ENCODE measurements around the gene HSPB8.

The HSPB8 gene

DNA sequence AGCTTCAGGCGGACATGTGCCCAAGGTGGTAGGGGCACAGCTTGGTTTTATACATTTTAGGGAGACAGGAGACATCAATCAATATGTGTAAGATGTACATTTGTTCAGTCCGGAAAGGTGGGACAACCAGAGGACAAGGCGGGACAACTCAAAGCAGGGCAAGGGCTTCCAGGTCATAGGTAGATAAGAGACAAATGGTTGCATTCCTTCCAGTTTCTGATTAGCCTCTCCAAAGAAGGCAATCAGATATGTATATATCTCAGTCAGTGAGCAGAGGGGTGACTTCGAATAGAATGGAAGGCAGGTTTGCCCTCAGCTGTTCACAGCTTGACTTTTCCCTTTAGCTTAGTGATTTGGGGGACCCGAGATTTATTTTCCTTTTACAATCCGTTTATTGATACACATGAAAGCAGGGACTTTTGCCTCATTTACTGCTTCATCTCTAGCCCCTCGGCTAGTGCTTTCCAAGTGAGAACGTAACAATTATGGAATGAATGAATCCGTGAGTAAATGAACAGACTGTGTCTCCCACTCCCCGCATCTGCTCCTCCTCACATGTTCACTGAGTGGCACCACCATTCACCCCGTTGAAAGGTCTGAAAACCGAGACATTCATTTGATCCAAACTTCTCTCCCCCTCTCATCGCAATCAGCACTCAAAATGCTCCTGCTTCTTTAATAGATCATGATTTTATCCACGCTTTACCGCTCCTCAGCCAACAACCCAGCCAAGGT, 6.9 kb upstream of the HSPB8 start:
- no peak for DNase-seq

DNA sequence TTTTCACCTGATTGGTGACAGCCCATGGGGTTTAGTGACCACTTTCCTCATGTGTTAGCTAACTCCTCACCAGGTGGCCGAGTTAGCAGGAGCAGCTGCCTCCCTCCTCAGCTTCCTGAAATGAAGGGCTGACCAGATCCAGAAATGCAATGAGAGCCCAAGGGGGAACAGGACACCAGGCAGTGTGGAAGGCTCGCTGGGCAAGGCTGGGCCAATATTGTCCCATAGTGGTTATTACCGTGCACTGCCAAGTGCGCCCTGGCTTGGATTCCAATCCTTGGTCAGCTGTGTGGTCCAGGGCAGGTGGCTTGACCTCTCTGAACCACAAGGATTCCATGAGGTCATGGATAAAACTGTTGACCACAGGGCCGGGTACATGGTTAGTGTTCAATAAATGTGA, 3.6 kb upstream of the HSPB8 start:
- DNase-seq: no peak

DNA sequence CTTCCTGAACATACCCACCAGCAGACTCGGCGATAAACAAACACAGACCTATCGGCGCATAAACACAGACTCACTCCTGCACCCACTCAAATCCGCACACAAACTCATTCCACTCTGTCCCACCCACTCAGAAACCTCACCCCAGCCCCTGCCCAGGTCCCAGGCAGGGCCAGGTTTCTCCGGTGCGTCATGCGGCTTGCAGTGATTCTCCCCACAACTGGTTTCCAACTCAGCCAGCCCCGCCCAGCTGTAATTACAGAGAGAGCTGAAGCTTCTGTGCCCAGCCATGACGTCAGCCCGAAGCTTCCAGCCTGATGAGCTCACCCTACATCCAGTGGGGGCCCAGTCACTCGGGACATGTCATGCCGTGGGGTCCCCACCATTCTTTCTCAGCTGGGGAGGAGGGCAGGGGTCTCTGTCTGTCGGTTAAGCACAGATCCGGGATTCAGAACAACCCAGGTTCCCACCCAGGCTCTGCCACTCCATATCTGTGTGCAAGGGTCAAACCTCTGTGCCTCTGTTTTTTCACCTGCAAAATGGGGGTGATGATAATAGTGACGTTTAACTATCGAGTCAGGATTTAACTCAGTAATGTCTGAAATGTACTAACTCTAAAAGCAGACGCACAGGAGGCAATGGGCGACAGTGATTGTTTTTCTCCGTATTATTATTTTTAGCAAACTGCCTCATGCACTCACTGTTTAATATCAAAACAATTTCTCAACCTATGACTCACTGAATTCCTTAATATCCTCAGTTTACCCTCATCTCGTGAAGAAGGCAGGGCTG, 2.3 kb upstream of the HSPB8 start:
- no peak for DNase-seq

DNA sequence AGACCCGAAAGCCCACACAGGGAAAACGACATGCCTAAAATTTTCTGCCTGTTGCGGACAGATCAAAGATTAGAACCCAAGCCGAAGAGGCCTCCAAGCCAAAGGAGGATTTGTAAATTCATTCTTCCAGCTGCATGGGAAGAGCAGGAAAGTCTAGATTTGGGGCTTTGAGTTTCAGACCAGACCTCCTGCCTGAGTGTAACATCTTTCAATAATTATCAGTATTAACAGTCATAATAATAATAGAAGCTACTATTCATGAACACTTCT, 1.7 kb upstream of the HSPB8 start:
- no peak for DNase-seq

DNA sequence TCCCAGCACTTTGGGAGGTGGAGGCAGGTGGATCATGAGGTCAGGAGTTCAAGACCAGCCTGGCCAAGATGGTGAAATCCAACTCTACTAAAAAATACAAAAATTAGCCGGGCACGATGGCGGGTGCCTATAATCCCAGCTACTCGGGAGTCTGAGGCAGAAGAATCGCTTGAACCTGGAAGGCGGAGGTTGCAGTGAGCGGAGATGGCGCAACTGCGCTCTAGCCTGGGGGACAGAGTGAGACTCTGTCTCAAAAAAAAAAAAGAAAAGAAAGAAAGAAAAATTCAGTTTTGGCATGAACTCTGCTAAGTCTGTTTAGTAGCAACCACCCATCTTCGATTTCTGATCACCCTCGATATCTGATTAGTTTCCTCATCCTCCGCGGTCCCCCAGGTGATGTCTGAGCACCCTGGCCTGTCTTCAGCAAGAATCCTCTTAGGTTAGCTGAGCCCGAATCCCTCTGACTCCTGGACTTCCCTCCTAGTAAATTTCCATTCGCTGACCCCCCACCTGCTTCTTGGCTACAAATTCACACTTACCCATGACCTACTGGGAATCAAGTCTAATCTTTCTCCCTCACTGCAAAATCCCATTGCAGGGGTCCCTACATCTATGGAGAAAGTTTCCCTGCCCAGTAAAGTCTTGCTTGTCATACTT, 879 bp upstream of the HSPB8 start:
- DNase-seq: no peak

DNA sequence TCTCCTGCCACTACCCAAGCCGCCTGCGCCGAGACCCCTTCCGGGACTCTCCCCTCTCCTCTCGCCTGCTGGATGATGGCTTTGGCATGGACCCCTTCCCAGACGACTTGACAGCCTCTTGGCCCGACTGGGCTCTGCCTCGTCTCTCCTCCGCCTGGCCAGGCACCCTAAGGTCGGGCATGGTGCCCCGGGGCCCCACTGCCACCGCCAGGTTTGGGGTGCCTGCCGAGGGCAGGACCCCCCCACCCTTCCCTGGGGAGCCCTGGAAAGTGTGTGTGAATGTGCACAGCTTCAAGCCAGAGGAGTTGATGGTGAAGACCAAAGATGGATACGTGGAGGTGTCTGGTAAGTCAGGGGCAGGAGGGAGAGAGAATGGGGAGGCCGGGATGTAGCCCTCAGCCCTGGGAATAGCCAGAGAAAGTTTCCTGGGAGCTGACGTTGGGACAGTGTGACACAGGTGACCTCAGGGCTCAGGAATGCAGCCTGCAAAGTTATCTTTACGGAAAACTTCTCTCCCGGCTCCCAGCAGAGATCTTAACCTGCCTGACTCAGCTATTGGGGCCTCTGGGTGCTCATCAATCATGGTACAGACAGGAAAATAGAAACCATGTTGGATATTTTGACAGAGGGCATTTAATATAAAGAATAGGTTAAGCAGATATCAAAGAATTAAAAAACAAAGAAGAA, 747 bp downstream of the HSPB8 start:
- no peak for DNase-seq

DNA sequence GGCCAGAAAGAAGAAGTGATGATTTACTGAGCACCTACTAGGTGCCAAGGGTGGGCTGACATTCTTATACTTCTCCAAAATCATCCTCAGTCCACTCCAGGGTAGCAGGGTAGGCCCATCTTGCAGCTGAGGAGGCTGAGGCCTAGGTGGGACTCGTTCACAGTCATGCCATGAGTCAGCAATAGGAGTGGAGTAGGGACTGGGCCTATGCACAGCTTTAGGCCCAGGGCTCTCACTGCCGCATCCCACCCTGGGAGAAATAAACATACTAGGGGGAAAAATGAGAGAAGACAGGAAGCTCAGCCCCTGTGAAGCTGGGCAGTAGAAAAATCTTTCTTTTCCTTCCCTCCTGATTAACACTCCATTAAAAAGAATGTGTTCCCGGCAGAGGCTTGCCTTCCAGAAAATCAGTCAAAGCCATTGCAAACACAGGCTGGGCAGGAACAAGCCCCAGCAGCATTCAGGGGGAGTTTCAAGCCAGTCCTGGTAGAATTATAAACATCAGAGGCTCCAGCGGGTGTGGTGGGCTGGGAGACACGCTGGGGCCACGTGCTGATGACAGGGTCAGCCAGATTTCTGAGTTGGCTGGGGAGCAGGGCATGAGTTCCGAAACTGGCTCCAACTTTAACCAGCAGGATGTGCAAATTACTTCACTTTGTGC, 1.8 kb downstream of the HSPB8 start:
- no peak for DNase-seq

DNA sequence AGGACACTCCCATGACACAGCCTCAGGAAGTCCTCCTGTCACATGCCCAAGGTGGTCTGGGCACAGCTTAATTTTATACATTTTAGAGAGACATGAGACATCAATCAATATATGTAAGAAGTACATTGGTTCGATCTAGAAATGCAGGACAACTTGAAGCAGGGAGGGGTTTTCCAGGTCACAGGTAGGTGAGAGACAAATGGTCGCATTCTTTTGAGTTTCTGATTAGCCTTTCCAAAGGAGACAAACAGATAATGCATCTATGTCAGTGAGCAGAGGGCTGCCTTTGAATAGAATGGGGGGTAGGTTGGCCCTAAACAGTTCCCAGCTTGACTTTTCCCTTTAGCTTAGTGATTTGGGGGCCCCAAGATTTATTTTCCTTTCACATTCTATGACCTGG, 2.5 kb downstream of the HSPB8 start:
- DNase-seq: no peak

DNA sequence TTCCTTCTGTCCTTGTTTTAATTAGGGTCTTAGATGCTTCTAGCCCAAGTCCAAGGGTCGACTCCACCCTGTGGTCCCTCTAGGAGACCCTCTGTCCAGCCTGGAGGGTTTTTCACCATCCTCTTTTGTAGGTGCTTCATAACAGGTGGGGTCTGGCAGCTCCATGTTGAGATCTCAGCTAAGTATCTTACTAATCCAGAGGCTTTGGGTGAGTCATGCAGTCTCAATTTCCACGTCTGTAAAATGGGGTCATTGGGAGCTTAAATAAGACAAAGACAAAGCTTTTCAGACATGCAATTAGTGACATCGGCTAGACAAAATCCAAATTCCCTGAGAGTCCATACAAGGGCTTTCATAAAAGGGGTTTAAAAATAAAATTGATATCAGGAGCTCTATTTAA, 3.2 kb downstream of the HSPB8 start:
- no peak for DNase-seq

DNA sequence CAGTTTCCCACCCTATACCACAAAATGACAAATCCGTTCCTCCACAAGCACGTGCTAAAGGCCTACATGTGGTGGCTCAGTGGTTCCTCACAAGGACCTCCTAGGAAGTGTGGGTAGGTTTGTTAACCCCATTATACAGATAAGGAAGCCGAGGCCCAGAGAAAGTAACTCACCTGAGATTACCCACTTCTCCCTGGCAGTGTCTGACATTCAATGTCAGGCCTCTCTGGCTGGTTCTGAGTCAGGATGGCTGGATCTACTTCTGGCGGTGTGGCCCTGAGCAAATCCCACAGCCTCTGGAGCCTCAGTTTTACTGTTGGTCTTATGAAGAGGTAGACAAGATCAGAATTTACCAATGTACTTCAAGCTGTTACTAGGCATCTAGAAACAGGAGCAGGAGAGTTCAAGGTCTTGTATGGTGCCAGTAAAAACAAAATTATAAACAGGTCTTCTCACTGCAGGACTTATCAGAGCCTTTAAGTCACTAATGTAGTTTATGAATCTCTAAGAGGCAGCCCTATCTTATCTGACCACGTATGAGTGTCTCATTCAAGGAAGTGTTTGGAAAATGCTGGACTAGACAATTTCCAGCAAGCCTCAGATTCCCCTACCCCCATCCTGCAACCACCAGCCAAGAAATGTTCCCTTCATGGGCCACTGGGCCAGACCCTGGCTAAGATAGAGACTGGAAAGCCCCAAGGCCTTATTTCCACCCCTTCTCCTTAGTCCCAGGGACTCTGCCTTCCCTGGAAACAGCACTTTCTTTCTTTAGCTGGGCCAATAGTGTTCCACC, 4.2 kb downstream of the HSPB8 start:
- DNase-seq: no peak

DNA sequence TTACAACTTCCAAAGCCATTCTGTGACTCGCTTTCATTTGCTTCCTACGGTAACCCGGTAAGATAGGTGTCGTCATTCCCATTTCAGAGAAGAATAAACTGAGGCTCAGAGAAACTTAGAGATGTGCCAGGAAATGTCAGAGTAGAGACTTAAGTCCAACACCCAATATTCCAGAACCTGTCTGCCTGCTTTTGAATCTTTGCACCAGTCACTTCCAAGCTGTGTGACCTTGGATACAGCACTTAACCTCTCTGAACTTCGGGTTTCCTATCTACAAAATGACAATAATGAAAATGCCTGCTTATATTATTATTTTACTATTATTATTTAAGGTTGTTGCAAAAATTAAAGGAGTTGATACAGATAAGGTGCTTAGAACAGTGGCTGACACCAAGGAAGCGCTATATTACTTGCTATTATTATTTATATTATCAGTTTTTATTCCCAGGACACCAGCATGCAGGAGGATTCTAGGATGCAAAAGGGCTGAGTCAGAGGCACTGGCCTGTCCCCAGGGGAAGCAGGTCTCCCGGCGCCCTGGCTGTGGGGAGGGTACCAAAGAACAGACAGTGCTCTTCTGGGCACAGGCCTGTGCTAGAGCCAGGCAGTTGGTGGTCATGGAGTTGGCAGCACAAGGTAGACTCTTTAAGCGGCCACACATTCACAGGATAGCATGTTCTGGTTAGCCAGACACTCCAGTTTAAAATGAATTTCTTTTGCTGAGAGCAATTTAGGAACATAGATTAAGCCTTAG, 5.4 kb downstream of the HSPB8 start:
- no peak for DNase-seq

DNA sequence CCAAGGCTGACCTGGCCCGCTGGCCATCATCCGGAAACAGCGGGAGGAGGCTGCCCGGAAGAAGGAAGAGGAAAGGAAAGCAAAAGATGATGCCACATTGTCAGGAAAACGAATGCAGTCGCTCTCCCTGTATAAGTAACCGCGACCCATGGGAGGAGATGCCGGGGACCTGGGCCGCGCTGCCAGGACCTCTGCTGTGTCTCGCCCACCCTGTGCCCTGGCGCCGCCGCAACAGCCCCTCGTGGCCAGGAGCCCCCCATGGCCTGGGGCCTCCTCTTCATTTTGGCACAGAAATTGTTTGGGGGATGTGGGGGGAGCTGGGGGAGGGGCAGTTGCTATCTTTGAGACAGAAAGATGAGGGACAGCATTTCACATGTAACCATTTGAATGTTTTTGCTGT, 16.5 kb downstream of the HSPB8 start:
- no peak for DNase-seq

DNA sequence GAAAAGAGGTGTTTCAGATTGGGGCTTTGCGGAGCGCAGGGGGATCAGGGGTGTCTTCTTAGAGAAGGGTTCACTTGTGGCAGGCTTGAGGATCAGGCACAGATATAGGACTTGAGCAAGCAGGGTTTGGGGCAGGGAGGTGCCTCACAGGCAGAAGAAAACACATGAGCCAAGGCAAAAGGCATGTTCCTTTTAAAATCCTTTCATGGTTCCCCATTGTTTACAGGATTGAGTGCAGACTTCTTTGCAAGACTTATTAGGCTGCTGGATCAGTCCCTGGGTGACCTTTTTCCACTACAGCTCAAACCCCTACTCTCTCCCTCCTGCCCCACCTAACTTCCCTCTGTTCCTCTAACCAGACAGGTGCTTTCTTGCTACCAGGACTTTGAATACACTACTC, 19.7 kb downstream of the HSPB8 start:
- DNase-seq: no peak

DNA sequence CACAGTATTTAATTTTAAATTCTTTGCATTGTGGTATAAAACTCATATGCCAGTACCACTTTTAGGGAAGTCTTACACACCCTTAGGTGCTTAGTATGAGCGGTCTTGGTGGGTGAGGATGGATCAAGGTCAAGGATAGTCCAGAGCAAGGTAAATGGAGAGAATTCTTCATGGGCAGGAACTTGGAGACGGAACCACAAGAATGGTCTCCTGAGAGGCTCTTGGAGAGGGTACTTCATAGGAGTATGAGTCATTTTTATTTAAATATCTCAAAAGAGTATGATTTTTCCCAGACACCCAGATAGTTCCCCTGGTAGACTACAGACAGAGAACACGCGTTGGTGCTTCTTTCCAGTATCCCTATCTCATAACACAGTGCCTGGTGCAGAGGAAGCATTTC, 21.9 kb downstream of the HSPB8 start:
- DNase-seq: no peak

DNA sequence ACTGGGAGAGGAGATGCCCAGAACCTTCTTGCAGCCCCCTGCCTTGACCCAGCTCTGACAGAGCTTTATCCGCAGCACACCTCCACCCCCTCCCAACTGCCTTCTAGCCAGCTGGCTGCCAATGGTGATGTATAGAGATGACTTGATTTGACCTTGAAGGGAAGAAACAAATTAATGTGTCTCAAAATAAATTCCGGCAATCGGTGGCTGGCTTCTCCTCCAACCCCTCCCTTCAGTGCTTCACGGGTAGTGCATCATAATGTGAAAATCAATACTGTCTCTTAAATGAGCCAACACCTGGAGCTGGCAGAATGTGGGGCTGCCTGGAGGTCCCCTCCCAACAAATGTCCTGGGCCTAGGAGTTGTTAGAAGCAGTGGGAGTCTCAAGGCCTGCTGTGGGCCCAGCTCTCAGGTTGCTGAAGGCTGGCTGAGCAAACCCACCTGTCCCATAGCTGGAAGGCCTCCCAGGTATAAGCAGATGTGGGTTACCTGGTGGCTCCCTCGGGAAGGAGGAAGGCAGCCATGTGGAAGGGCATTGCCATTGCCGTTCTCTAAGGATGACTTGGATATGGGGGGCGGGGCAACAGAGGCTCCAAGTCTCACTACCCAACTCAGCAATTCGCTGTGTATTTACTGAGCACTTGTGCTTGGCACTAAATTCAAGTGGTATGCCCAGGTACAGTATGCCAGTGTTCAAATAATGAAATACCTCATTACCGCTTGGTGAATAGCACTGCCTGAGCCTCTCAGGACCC, 23.2 kb downstream of the HSPB8 start:
- no peak for DNase-seq

DNA sequence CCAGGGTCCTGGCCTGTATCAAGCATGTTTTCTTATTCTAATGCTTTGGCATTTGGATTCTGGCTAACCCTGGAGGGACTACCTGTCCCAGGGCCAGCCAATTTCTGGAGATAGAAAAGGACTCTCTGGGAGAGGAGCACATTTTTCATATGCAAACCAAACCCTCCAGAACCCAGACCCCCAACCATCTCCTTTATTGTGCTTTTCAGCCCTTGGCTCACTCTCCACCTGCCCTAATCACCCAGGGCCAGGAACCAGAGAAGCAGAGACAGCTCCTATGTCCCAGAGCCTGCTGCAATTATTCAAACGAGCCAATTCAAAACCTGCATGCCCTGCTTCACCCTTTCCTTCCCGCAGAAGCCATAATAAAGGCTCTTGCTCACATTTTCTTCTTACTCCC, 23.8 kb downstream of the HSPB8 start:
- DNase-seq: no peak

DNA sequence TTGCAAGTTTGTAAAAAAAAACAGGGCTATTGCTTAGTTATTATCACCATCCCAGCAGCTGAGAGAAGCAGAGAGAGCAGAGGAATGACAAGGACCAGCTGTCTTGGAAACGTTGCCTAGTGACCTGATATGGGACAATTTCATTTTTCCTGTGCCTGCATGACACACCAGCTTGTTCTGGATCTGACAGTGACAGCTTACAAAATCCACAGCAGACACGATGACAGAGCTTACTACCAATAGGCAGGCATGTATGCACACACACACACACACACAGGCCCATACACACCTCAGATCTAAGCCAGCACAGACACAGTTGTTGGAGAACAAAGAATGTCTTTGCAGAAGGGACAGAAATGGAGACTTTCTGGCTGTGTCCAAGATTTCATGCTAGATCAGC, 25.4 kb downstream of the HSPB8 start:
- DNase-seq: no peak

DNA sequence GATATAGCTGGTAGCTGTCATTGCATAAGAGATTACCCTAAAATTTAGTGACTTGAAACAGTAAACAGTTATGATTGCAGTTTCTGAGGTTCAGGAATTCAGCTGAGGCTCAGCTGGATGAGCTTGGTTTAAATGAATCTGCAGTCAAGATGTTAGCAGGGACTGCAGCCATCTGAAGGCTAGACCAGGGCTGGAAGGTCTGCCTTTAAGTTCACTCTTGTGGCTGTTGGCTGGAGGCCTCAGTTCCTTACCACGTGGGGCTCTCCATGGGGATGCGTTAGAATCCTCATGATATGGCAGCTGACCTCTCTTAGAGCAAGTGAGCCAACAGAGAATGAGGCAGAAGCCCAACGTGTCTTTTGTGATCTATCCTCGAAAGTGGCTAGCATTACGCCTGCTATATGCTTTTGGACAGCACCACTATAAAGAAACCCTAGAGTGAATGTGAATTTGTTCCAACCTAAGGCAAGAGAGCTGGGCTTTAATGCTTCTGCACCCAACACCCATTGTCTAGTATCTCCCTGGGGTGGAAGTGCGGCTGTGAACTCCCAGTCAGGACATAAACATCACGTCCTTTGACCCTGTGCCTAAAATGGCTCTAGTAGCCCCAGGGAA, 26.0 kb downstream of the HSPB8 start:
- no peak for DNase-seq

DNA sequence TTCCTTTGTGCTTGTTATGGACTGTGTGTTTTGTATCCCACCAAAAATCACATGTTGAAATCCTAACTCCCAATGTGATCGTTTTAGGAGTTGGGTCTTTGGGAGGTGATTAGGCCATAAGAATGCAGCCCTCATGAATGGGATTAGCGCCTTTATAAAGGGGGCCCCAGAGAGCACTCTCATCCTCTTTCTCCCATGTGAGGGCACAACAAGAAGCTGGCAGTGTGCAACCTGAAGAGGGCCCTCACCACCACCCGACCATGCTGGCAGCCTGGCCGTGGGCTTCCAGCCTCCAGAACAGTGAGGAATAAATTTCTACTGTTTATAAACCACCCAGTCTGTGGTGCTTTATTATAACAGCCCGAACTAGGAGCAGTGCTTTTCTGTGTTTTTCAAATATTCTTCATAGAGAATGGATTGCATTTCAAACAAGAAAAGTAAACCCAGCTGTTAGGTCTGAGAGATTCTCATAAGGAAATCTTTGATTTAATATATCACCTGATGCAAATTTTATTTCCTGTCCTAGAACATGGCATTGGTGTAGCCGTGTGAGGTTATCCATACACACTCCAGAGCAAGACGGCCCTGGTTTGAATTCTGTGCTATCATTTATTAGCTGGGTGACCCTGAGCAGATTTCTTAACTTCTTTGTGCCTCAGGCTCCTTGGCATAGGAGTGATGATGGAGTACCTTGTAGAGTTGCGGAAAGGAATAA, 27.8 kb downstream of the HSPB8 start:
- DNase-seq: no peak

DNA sequence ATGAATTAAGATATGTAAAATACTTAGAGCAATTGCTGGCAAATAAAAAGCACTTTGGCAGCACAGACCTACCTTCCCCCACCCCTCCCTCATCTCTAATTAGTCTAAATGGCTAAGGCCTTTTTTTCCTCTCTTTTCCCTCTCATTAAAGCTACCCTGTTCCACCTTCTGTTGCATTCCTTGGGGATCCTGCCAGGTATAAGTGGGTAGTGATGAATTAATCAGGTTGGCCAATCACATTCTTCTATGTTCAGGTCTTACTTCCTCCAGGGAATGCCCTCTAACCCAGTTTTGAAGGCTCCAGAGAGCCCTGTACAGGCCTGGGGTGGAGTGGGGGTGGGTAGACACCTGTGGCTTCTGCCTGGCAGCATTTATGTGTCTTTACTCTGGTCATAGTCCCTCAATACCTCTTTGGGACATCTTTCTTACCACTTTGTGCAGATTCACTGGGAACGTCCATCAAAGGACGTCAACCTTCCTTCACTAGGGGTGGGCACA, 28.4 kb downstream of the HSPB8 start:
- no peak for DNase-seq
